Uterus (tissue), 2 donors: ENCODE measurements around the gene NDUFA13.

ENCODE experiments used
- CTCF ChIP-seq, 4 experiments: fragments of 200-600 bp in 2 of 4; fragments of 450-650 bp in 2 of 4; sonication (generic) in 2 of 4; IDR thresholded peaks; one replicate each; pipeline ENCODE4 v1.5.1; 2016 to 2019; ENCODE audit warnings: antibody characterized with exemption in 4 of 4, mild to moderate bottlenecking in 2 of 4, moderate library complexity in 1 of 4
- POLR2A ChIP-seq, 2 donors: fragments of 450-650 bp; IDR thresholded peaks; one replicate each; pipeline ENCODE4 v1.6.1; 2016; ENCODE audit warnings: antibody characterized with exemption in 2 of 2, mild to moderate bottlenecking in 1 of 2, moderate library complexity in 1 of 2

- TF ChIP-seq CTCF (IDR thresholded peaks at IDR 0.05) (no peak), POLR2A (IDR thresholded peaks at IDR 0.05) (no peak)
Measured at GRCh38 chr19:19542507-19542906, 26.5 kb downstream of the NDUFA13 start.
